K562 (cell line): Measurements from ENCODE around the gene TTC33. TPM values are rescaled to one million over a fixed set of nuclear protein-coding genes. Genes with fewer than 3 reads are reported as not detected.

Experiments
- ADNP ChIP-seq: fragments of 200-800 bp; sonication (Bioruptor generic); IDR thresholded peaks from 2 replicates; pipeline ENCODE4 v1.6.1; 2016; ENCODE audit warnings: missing genetic modification characterization, missing compliant biosample characterization
- C11orf30 ChIP-seq: fragments of 450-650 bp; IDR thresholded peaks from 2 replicates; pipeline ENCODE4 v1.6.1; 2016; ENCODE audit warnings: low read depth, mild to moderate bottlenecking
- CBX5 ChIP-seq: IDR thresholded peaks from 2 replicates; pipeline ENCODE4 v1.6.1; 2014; ENCODE audit warnings: low read depth, borderline replicate concordance
- CSDE1 ChIP-seq, 2 experiments: fragments of 450-650 bp; IDR thresholded peaks; 2 replicates each; pipeline ENCODE4 v1.6.1; 2016; ENCODE audit warnings: mild to moderate bottlenecking in 1 of 2
- FOXA1 ChIP-seq: fragments of 450-650 bp; IDR thresholded peaks from 2 replicates; pipeline ENCODE4 v1.6.1; 2016; ENCODE audit warnings: mild to moderate bottlenecking, borderline replicate concordance
- JUNB ChIP-seq: fragments of 450-650 bp; formaldehyde crosslinking; conservative IDR thresholded peaks from 2 replicates; pipeline ENCODE4 v1.4.0; 2020; ENCODE audit warnings: mild to moderate bottlenecking
- KAT7 ChIP-seq: sonication (generic); formaldehyde crosslinking; IDR thresholded peaks from 2 replicates; pipeline ENCODE4 v1.8.0; 2022; ENCODE audit warnings: missing genetic modification reagents, mild to moderate bottlenecking, borderline replicate concordance
- MCM3 ChIP-seq: fragments of 450-650 bp; IDR thresholded peaks from 2 replicates; pipeline ENCODE4 v1.6.1; 2016
- OTX1 ChIP-seq: fragments of 450-650 bp; formaldehyde crosslinking; IDR thresholded peaks from 2 replicates; pipeline ENCODE4 v1.4.0; 2022; ENCODE audit warnings: mild to moderate bottlenecking
- PHF8 ChIP-seq: fragments of 200-600 bp; sonication (generic); IDR thresholded peaks from 2 replicates; pipeline ENCODE4 v1.6.1; 2012; ENCODE audit warnings: mixed run types, mild to moderate bottlenecking, inconsistent platforms, low read length, moderate library complexity, borderline replicate concordance
- RNF2 ChIP-seq: sonication (generic); IDR thresholded peaks from 2 replicates; pipeline ENCODE4 v1.6.1; 2016
- STAG1 ChIP-seq: sonication (generic); formaldehyde crosslinking; IDR thresholded peaks from 2 replicates; pipeline ENCODE4 v1.5.0; 2020; ENCODE audit warnings: missing genetic modification reagents, borderline replicate concordance
- U2AF1 ChIP-seq: fragments of 200-400 bp; formaldehyde crosslinking; optimal IDR thresholded peaks from 2 replicates; pipeline ENCODE3; 2017; ENCODE audit warnings: mild to moderate bottlenecking, low read depth, low read length, moderate library complexity
- YBX1 ChIP-seq: fragments of 450-650 bp; IDR thresholded peaks from 2 replicates; pipeline ENCODE4 v1.7.1; 2016; ENCODE audit warnings: mild to moderate bottlenecking
- ZBTB17 ChIP-seq: fragments of 450-650 bp; formaldehyde crosslinking; IDR thresholded peaks from 2 replicates; pipeline ENCODE4 v1.4.0; 2020; ENCODE audit warnings: mild to moderate bottlenecking
- ZBTB7A ChIP-seq: IDR thresholded peaks from 2 replicates; pipeline ENCODE4 v1.6.1; 2011; ENCODE audit warnings: low read depth, mild to moderate bottlenecking, low read length, moderate library complexity, borderline replicate concordance; ENCODE audit not compliant: control insufficient read depth
- ZEB2 ChIP-seq: fragments of 450-650 bp; IDR thresholded peaks from 2 replicates; pipeline ENCODE4 v1.6.1; 2016
- ZFP30 ChIP-seq: fragments of 250-450 bp; sonication (Bioruptor Pico); IDR thresholded peaks from 2 replicates; pipeline ENCODE4 v1.8.0; 2022; ENCODE audit warnings: moderate library complexity, mild to moderate bottlenecking, inconsistent platforms, borderline replicate concordance
- ZNF224 ChIP-seq: sonication (generic); formaldehyde crosslinking; IDR thresholded peaks from 2 replicates; pipeline ENCODE4 v1.8.0; 2022; ENCODE audit warnings: mild to moderate bottlenecking, missing genetic modification reagents
- ZNF23 ChIP-seq: fragments of 250-450 bp; sonication (Bioruptor Pico); IDR thresholded peaks from 2 replicates; pipeline ENCODE4 v1.4.0; 2020; ENCODE audit warnings: mild to moderate bottlenecking
- ZNF830 ChIP-seq: fragments of 250-450 bp; sonication (Bioruptor Pico); IDR thresholded peaks from 2 replicates; pipeline ENCODE4 v1.5.0; 2021; ENCODE audit warnings: mild to moderate bottlenecking
- polyA plus RNA-seq, 8 experiments: library from polyadenylated mRNA; depleted of rRNA in 4 of 8; stranded (reverse) in 5 of 8; unstranded in 3 of 8; fragments of >200 nt; fragmentation: Nextera tagmentation in 2 of 8; fragmentation: Illumina TruSeq in 1 of 8; extraction: Ambion mirVana in 2 of 8; extraction: Trizol in 1 of 8; gene quantifications; 2 replicates each; pipeline versions ENCODE4 v1.2.1 to v1.2.3, GENCODE V29; 2011 to 2014; ENCODE audit warnings: inconsistent platforms in 1 of 8, missing spikeins in 1 of 8
- total RNA-seq, 7 experiments: library from RNA; depleted of rRNA in 6 of 7; stranded (reverse); fragments of >200 nt in 6 of 7; fragmentation: Illumina TruSeq in 2 of 7; extraction: Trizol in 2 of 7; gene quantifications; 2 replicates each; pipeline versions ENCODE4 v1.2.1 to v1.2.3, GENCODE V29; 2011 to 2021; ENCODE audit warnings: low replicate concordance in 1 of 7
- TF ChIP-seq, protein P1 (sequence below), 2 experiments: fragments of 450-650 bp; IDR thresholded peaks; 2 replicates each; pipeline ENCODE4 v1.6.1; 2018; ENCODE audit warnings: mild to moderate bottlenecking in 2 of 2, low read depth in 1 of 2; ENCODE audit not compliant: partially characterized antibody in 2 of 2
- TF ChIP-seq, protein P2 (sequence below): fragments of 250-450 bp; sonication (Bioruptor Pico); IDR thresholded peaks from 2 replicates; pipeline ENCODE4 v1.4.0; 2020; ENCODE audit warnings: borderline replicate concordance
- TF ChIP-seq, protein P3 (sequence below): fragments of 250-450 bp; sonication (Bioruptor Pico); IDR thresholded peaks from 2 replicates; pipeline ENCODE4 v1.4.0; 2020

The TTC33 gene
- total and polyA plus RNA-seq, 9 of the 15 experiments (the other 6 are each of a cell fraction or from before 2014, with no cell fraction given) = 11.5 to 24.9 (median 21.1) TPM

DNA sequence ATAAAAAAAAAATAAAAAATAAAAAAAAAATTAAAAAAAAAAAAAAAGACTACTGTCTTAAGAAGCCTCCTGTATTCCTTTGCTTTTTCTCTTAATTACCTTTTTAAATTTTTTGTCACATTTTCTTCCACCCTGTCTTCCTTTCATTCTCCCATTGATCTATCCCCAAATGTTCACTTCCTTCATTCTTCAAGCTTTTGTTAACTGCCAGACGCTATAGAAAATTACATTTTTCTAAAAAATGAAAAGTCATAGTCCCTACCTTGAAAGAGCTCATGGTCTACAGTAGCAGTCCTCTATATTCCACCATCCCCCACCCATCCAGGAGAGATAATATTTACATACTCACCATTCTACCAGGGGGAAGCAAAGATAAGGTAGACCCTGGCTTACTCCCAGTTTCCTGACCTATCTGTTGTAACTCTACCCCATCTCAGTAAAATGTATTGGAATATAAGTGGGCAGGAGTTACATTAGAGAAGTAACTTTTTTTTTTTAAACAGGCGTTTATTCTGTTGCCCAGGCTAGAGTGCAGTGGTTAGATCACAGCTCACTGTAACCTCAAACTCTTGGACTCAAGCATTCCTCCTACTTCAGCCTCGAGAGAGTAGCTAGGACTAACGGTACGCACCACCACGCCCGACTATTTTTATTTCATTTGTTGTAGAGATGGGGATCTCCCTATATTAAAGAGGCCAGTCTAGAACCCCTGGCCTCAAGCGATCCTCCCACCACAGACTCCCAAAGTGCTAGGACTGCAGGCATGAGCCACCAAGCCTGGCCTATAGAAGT, 46.2 kb upstream of the TTC33 start (continued):
- TF ChIP-seq, protein P1, sequence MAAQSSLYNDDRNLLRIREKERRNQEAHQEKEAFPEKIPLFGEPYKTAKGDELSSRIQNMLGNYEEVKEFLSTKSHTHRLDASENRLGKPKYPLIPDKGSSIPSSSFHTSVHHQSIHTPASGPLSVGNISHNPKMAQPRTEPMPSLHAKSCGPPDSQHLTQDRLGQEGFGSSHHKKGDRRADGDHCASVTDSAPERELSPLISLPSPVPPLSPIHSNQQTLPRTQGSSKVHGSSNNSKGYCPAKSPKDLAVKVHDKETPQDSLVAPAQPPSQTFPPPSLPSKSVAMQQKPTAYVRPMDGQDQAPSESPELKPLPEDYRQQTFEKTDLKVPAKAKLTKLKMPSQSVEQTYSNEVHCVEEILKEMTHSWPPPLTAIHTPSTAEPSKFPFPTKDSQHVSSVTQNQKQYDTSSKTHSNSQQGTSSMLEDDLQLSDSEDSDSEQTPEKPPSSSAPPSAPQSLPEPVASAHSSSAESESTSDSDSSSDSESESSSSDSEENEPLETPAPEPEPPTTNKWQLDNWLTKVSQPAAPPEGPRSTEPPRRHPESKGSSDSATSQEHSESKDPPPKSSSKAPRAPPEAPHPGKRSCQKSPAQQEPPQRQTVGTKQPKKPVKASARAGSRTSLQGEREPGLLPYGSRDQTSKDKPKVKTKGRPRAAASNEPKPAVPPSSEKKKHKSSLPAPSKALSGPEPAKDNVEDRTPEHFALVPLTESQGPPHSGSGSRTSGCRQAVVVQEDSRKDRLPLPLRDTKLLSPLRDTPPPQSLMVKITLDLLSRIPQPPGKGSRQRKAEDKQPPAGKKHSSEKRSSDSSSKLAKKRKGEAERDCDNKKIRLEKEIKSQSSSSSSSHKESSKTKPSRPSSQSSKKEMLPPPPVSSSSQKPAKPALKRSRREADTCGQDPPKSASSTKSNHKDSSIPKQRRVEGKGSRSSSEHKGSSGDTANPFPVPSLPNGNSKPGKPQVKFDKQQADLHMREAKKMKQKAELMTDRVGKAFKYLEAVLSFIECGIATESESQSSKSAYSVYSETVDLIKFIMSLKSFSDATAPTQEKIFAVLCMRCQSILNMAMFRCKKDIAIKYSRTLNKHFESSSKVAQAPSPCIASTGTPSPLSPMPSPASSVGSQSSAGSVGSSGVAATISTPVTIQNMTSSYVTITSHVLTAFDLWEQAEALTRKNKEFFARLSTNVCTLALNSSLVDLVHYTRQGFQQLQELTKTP (IDR thresholded peaks at IDR 0.05; ENCODE audit: low read depth in 1 of 2, partially characterized antibody in 2 of 2) = peak in 1 of 2 experiments; percentile 72
- TF ChIP-seq STAG1 (CRISPR knock-in tag) = no peak
- TF ChIP-seq CBX5 = no peak
- TF ChIP-seq ZBTB7A = peak; percentile 71
- peak; percentile 95 for TF ChIP-seq RNF2
- 0 out of 2 replicates have a peak, but pooled peaks have one; percentile 52 for TF ChIP-seq ZNF23 (CRISPR knock-in tag)
- no peak for TF ChIP-seq OTX1 (CRISPR knock-in tag)
- no peak for TF ChIP-seq MCM3
- peak; percentile 14; the same call in 1 of the 2 replicates for TF ChIP-seq PHF8
- peak; percentile 88 for TF ChIP-seq C11orf30
- TF ChIP-seq CSDE1 (IDR thresholded peaks at IDR 0.05) = peak; percentile 34 to 61; a peak in 2 of 4 replicates
- peak; percentile 81 for TF ChIP-seq ZEB2
- TF ChIP-seq ZFP30 = no peak
- no peak for TF ChIP-seq ZNF224 (CRISPR knock-in tag)
- TF ChIP-seq YBX1 = no peak
- TF ChIP-seq, protein P2, sequence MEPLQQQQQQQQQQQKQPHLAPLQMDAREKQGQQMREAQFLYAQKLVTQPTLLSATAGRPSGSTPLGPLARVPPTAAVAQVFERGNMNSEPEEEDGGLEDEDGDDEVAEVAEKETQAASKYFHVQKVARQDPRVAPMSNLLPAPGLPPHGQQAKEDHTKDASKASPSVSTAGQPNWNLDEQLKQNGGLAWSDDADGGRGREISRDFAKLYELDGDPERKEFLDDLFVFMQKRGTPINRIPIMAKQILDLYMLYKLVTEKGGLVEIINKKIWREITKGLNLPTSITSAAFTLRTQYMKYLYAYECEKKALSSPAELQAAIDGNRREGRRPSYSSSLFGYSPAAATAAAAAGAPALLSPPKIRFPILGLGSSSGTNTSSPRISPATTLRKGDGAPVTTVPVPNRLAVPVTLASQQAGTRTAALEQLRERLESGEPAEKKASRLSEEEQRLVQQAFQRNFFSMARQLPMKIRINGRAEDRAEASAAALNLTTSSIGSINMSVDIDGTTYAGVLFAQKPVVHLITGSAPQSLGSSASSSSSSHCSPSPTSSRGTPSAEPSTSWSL = no peak
- TF ChIP-seq U2AF1 = no peak
- no peak for TF ChIP-seq KAT7 (CRISPR knock-in tag)
- TF ChIP-seq, protein P3, sequence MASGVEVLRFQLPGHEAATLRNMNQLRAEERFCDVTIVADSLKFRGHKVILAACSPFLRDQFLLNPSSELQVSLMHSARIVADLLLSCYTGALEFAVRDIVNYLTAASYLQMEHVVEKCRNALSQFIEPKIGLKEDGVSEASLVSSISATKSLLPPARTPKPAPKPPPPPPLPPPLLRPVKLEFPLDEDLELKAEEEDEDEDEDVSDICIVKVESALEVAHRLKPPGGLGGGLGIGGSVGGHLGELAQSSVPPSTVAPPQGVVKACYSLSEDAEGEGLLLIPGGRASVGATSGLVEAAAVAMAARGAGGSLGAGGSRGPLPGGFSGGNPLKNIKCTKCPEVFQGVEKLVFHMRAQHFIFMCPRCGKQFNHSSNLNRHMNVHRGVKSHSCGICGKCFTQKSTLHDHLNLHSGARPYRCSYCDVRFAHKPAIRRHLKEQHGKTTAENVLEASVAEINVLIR = no peak; the same call in 1 of the 2 replicates
- no peak for TF ChIP-seq FOXA1
- TF ChIP-seq ZBTB17 (CRISPR knock-in tag) = no peak
- TF ChIP-seq JUNB = no peak
- TF ChIP-seq ZNF830 (CRISPR knock-in tag) = no peak
- peak; percentile 94 for TF ChIP-seq ADNP (tag)
